ENCODE results near the gene COPG2. TPM values are rescaled to one million over a fixed set of nuclear protein-coding genes. Genes with fewer than 3 reads are reported as not detected.

COPG2 gene
- total RNA-seq, 2 donors from 2014 or later = 74.3 to 76.3 TPM

- peak overlapping the region; percentile 59 for H3K4me3 Mint-ChIP-seq
- WGBS, 2 experiments (ENCODE audit: insufficient coverage in 1 of 2, insufficient read length in 1 of 2) = 62 to 64% methylated on average over 21 of the region's 21 CpGs
- peaks cover 40% of the 10 kb centered on the region for H3K27me3 Mint-ChIP-seq (ENCODE audit: insufficient read depth)
- no peak overlapping the region for H3K9ac ChIP-seq (ENCODE audit: extremely low read depth, low read length, poor library complexity, severe bottlenecking)
- DNase-seq = peak; percentile 65
- H3K9me3 ChIP-seq (ENCODE audit: control insufficient read depth, low read length) = no peaks in the 10 kb centered on the region
- peaks cover 51% of the 10 kb centered on the region for H3K4me1 Mint-ChIP-seq
- H3K27ac Mint-ChIP-seq = peak overlapping the region; percentile 89
- H3K27ac ChIP-seq (ENCODE audit: low read depth, low read length) = peak overlapping the region; percentile 91
- H3K36me3 ChIP-seq (ENCODE audit: control insufficient read depth, insufficient read depth, low read length) = no peaks in the 10 kb centered on the region
- H3K27me3 ChIP-seq (ENCODE audit: control insufficient read depth, insufficient read depth, low read length, poor library complexity, severe bottlenecking) = peaks cover 17% of the 10 kb centered on the region
- peaks cover 10% of the 10 kb centered on the region for H3K4me1 ChIP-seq (ENCODE audit: control insufficient read depth, insufficient read depth, low read length)
- H3K36me3 Mint-ChIP-seq (ENCODE audit: low read depth) = peaks cover 27% of the 10 kb centered on the region
- TF ChIP-seq, protein P1, sequence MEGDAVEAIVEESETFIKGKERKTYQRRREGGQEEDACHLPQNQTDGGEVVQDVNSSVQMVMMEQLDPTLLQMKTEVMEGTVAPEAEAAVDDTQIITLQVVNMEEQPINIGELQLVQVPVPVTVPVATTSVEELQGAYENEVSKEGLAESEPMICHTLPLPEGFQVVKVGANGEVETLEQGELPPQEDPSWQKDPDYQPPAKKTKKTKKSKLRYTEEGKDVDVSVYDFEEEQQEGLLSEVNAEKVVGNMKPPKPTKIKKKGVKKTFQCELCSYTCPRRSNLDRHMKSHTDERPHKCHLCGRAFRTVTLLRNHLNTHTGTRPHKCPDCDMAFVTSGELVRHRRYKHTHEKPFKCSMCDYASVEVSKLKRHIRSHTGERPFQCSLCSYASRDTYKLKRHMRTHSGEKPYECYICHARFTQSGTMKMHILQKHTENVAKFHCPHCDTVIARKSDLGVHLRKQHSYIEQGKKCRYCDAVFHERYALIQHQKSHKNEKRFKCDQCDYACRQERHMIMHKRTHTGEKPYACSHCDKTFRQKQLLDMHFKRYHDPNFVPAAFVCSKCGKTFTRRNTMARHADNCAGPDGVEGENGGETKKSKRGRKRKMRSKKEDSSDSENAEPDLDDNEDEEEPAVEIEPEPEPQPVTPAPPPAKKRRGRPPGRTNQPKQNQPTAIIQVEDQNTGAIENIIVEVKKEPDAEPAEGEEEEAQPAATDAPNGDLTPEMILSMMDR (conservative IDR thresholded peaks at IDR 0.05) = no peak
- peaks cover 19% of the 10 kb centered on the region for H3K9me3 Mint-ChIP-seq
- peak overlapping the region; percentile 69 for H3K4me3 ChIP-seq (ENCODE audit: low read length)
Measured at GRCh38 chr7:130490311-130490791, 178.2 kb downstream of the COPG2 start.

- H3K36me3 ChIP-seq (ENCODE audit: control insufficient read depth, insufficient read depth, low read length) = no peaks in the 10 kb centered on the region
- H3K4me1 ChIP-seq (ENCODE audit: control insufficient read depth, insufficient read depth, low read length) = peaks cover 10% of the 10 kb centered on the region
- Mint-ChIP-seq H3K27me3 (ENCODE audit: insufficient read depth) (peaks cover 44% of the 10 kb centered on the region), H3K4me1 (peaks cover 42% of the 10 kb centered on the region), H3K4me3 (peak overlapping the region; percentile 19), H3K27ac (no peak overlapping the region), H3K36me3 (ENCODE audit: low read depth) (peaks cover 27% of the 10 kb centered on the region), H3K9me3 (peaks cover 19% of the 10 kb centered on the region)
- no peak overlapping the region for H3K9ac ChIP-seq (ENCODE audit: extremely low read depth, low read length, poor library complexity, severe bottlenecking)
- peak overlapping the region; percentile 67 for H3K27ac ChIP-seq (ENCODE audit: low read depth, low read length)
- H3K9me3 ChIP-seq (ENCODE audit: control insufficient read depth, low read length) = no peaks in the 10 kb centered on the region
- no peak for DNase-seq
- peaks cover 17% of the 10 kb centered on the region for H3K27me3 ChIP-seq (ENCODE audit: control insufficient read depth, insufficient read depth, low read length, poor library complexity, severe bottlenecking)
- 80 to 85% methylated on average over 9 to 10 of the region's 10 CpGs for WGBS, 2 experiments (ENCODE audit: insufficient coverage in 1 of 2, insufficient read length in 1 of 2)
- no peak overlapping the region for H3K4me3 ChIP-seq (ENCODE audit: low read length)
- TF ChIP-seq, protein P1 (conservative IDR thresholded peaks at IDR 0.05) = no peak
Measured at GRCh38 chr7:130489140-130489983, 179.2 kb downstream of the COPG2 start.

- Histone ChIP-seq H3K9ac (ENCODE audit: extremely low read depth, low read length, poor library complexity, severe bottlenecking) (no peak overlapping the region), H3K4me3 (ENCODE audit: low read length) (no peak overlapping the region), H3K36me3 (ENCODE audit: control insufficient read depth, insufficient read depth, low read length) (no peaks in the 10 kb centered on the region), H3K9me3 (ENCODE audit: control insufficient read depth, low read length) (no peaks in the 10 kb centered on the region), H3K4me1 (ENCODE audit: control insufficient read depth, insufficient read depth, low read length) (peaks cover 3% of the 10 kb centered on the region), H3K27ac (ENCODE audit: low read depth, low read length) (no peak overlapping the region), H3K27me3 (ENCODE audit: control insufficient read depth, insufficient read depth, low read length, poor library complexity, severe bottlenecking) (peaks cover 13% of the 10 kb centered on the region)
- Mint-ChIP-seq H3K4me3 (no peak overlapping the region), H3K36me3 (ENCODE audit: low read depth) (peaks cover 27% of the 10 kb centered on the region), H3K27me3 (ENCODE audit: insufficient read depth) (peaks cover 36% of the 10 kb centered on the region), H3K4me1 (peaks cover 34% of the 10 kb centered on the region), H3K27ac (no peak overlapping the region), H3K9me3 (peaks cover 19% of the 10 kb centered on the region)
- TF ChIP-seq, protein P1 (conservative IDR thresholded peaks at IDR 0.05) = no peak
- 97 to 100% methylated on average over 2 to 7 of the region's 7 CpGs for WGBS, 2 experiments (ENCODE audit: insufficient coverage in 1 of 2, insufficient read length in 1 of 2)
- no peak for DNase-seq
Measured at GRCh38 chr7:130488392-130489139, 180.0 kb downstream of the COPG2 start.

Data from endodermal cell (in vitro differentiated cells).